Measurements from ENCODE around the gene KLF15.

DNA sequence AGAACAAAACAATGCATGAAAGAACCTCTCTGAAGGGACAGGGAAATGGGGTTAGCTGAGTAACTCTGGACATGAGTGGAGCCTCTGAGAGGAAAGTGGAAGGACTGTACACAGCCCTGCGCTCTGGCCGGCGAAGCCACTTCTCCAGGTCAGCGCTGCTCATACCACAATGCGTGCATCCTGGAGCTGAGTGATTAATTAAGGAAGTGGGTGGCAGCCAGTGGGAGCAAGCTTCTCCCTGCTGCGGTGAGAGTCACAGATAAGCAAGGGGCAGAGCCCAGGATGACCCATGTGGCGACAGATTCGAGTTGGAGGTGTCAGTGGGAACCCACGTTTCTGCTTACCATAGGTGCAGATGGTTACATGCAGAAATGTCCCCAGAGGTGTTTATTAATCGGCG lies 48.0 kb downstream of the KLF15 start:
- TF ChIP-seq POLR2A (IDR thresholded peaks at IDR 0.05), result no peak
- TF ChIP-seq, protein P1, sequence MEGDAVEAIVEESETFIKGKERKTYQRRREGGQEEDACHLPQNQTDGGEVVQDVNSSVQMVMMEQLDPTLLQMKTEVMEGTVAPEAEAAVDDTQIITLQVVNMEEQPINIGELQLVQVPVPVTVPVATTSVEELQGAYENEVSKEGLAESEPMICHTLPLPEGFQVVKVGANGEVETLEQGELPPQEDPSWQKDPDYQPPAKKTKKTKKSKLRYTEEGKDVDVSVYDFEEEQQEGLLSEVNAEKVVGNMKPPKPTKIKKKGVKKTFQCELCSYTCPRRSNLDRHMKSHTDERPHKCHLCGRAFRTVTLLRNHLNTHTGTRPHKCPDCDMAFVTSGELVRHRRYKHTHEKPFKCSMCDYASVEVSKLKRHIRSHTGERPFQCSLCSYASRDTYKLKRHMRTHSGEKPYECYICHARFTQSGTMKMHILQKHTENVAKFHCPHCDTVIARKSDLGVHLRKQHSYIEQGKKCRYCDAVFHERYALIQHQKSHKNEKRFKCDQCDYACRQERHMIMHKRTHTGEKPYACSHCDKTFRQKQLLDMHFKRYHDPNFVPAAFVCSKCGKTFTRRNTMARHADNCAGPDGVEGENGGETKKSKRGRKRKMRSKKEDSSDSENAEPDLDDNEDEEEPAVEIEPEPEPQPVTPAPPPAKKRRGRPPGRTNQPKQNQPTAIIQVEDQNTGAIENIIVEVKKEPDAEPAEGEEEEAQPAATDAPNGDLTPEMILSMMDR (IDR thresholded peaks at IDR 0.05), result no peak

Measured in ovary (tissue), 3 donors.